Activated T-cell treated with anti-CD3 and anti-CD28 coated beads, Interleukin-2, amount 50 U/mL, for 24 hours (primary cell): Measurements from ENCODE around the gene PTH2R.
"Not testable (repeated sequence)": the region's sequence is repeated elsewhere in the genome, so short reads cannot be mapped to it uniquely, and the experiment has no call there.

Source experiments
- DNase-seq: peaks from one replicate; pipeline ENCODE4 v3.0.0-alpha.2; 2020
- H3K27ac Mint-ChIP-seq: 2 replicates; pipeline ENCODE4 v1.8.0; 2020; ENCODE audit warnings: mild to moderate bottlenecking, mixed read lengths
- H3K27me3 Mint-ChIP-seq: 2 replicates; pipeline ENCODE4 v1.8.0; 2020; ENCODE audit warnings: mixed read lengths
- H3K36me3 Mint-ChIP-seq: 2 replicates; pipeline ENCODE4 v1.8.0; 2020; ENCODE audit warnings: low read depth, mixed read lengths
- H3K4me1 Mint-ChIP-seq: 2 replicates; pipeline ENCODE4 v1.8.0; 2020; ENCODE audit warnings: low read depth, mixed read lengths
- H3K4me3 Mint-ChIP-seq: 2 replicates; pipeline ENCODE4 v1.8.0; 2020; ENCODE audit warnings: mild to moderate bottlenecking, moderate library complexity, mixed read lengths
- H3K9me3 Mint-ChIP-seq: 2 replicates; pipeline ENCODE4 v1.8.0; 2020; ENCODE audit warnings: mixed read lengths

PTH2R gene

DNA sequence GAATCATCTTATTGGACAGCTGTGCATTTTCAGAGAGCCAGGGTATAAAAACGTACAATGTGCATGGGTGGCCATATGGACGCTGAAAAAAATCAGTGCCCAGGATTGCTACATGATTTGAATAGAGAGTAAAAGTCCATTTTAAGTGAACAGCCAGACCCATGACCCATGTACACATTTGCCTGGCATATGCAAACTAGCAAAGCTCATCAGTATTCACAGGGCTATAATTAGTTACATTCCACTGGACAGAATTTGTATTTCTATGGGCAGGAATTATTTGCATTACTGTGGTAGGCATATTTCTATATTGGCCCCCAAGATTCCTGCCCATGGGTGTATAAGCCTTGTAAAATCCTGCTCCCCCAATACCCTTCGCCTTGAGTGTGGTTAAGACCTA is 78.8 kb downstream of the PTH2R start:
- no peaks in the 10 kb centered on the region for H3K27me3 Mint-ChIP-seq
- no peaks in the 10 kb centered on the region for H3K4me1 Mint-ChIP-seq
- H3K36me3 Mint-ChIP-seq = no peaks in the 10 kb centered on the region
- no peak overlapping the region for H3K27ac Mint-ChIP-seq
- no peak overlapping the region for H3K4me3 Mint-ChIP-seq
- peaks cover 7% of the 10 kb centered on the region for H3K9me3 Mint-ChIP-seq
- no peak for DNase-seq

DNA sequence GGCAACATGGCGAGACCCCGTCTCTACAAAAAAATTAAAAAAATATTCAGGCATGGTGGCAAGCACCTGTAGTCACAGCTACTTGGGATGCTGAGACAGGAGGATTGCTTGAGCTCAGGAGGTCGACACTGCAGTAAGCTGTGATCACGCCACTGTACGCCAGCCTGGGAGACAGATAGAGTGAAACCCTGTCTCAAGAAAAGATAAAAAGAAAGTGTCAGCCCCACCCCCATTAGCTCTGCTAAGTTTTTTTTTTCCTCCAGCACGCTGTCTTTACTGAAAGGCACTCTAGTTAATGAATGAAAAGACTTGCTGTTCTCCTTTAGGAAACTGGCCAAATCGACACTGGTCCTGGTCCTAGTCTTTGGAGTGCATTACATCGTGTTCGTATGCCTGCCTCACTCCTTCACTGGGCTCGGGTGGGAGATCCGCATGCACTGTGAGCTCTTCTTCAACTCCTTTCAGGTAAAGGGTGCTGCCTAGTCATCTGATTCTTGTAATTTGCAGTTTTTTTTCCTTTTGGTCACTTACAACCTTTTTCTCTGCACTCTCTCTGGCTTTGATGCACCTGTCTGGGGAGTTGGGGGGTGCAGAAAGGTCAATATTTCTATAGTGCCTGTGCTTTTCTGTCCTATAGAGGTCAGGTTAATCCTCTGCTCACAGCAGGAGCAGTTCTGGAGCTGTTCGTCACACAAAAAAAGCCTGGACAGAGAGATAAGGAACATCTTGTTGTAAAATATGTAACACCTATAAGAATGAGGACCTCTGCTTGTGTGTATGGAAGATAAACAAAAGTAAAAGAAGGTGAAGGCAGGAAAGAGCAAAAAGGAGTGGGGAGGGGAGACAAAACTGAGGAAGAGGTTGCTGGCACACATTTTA is 82.3 kb downstream of the PTH2R start:
- Mint-ChIP-seq H3K27ac (no peak overlapping the region), H3K4me3 (no peak overlapping the region), H3K9me3 (no peaks in the 10 kb centered on the region), H3K27me3 (no peaks in the 10 kb centered on the region), H3K36me3 (no peaks in the 10 kb centered on the region), H3K4me1 (no peaks in the 10 kb centered on the region)
- DNase-seq = no peak

GRCh38 chr2:208489687-208490086 is 83.1 kb downstream of the PTH2R start:
- DNase-seq = no peak
- H3K27me3 Mint-ChIP-seq = no peaks in the 10 kb centered on the region
- no peaks in the 10 kb centered on the region for H3K9me3 Mint-ChIP-seq
- H3K4me3 Mint-ChIP-seq = no peak overlapping the region
- no peaks in the 10 kb centered on the region for H3K36me3 Mint-ChIP-seq
- H3K4me1 Mint-ChIP-seq = no peaks in the 10 kb centered on the region
- H3K27ac Mint-ChIP-seq = no peak overlapping the region

- Mint-ChIP-seq H3K36me3 (no peaks in the 10 kb centered on the region), H3K27me3 (no peaks in the 10 kb centered on the region), H3K27ac (no peak overlapping the region), H3K4me3 (no peak overlapping the region), H3K4me1 (no peaks in the 10 kb centered on the region), H3K9me3 (no peaks in the 10 kb centered on the region)
- DNase-seq = no peak
Measured at GRCh38 chr2:208490492-208490891, 83.9 kb downstream of the PTH2R start.

- no peaks in the 10 kb centered on the region for H3K9me3 Mint-ChIP-seq
- H3K36me3 Mint-ChIP-seq = no peaks in the 10 kb centered on the region
- no peak overlapping the region for H3K4me3 Mint-ChIP-seq
Measured at GRCh38 chr2:208491641-208492040, 85.0 kb downstream of the PTH2R start.

GRCh38 chr2:208492069-208492468 is 85.5 kb downstream of the PTH2R start:
- no peaks in the 10 kb centered on the region for H3K36me3 Mint-ChIP-seq
- no peaks in the 10 kb centered on the region for H3K9me3 Mint-ChIP-seq
- no peak overlapping the region for H3K4me3 Mint-ChIP-seq
- no peak for DNase-seq
- no peaks in the 10 kb centered on the region for H3K4me1 Mint-ChIP-seq
- no peaks in the 10 kb centered on the region for H3K27me3 Mint-ChIP-seq
- H3K27ac Mint-ChIP-seq = no peak overlapping the region

More at GRCh38 chr2:208491641-208492040, 85.0 kb downstream of the PTH2R start:
- no peak overlapping the region for H3K27ac Mint-ChIP-seq
- no peaks in the 10 kb centered on the region for H3K27me3 Mint-ChIP-seq
- no peak for DNase-seq
- H3K4me1 Mint-ChIP-seq = no peaks in the 10 kb centered on the region

DNA sequence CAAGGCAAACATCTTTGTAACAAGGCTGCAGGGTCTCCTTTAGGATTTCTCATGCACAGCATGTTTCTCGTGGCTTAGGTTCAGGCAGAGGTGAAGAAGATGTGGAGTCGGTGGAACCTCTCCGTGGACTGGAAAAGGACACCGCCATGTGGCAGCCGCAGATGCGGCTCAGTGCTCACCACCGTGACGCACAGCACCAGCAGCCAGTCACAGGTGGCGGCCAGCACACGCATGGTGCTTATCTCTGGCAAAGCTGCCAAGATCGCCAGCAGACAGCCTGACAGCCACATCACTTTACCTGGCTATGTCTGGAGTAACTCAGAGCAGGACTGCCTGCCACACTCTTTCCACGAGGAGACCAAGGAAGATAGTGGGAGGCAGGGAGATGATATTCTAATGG is 86.6 kb downstream of the PTH2R start:
- DNase-seq = no peak
- H3K9me3 Mint-ChIP-seq = no peaks in the 10 kb centered on the region
- H3K27me3 Mint-ChIP-seq = no peaks in the 10 kb centered on the region
- H3K4me1 Mint-ChIP-seq = no peaks in the 10 kb centered on the region
- H3K4me3 Mint-ChIP-seq = no peak overlapping the region
- no peaks in the 10 kb centered on the region for H3K36me3 Mint-ChIP-seq
- no peak overlapping the region for H3K27ac Mint-ChIP-seq

- Mint-ChIP-seq H3K9me3 (no peaks in the 10 kb centered on the region), H3K27me3 (no peaks in the 10 kb centered on the region), H3K4me1 (no peaks in the 10 kb centered on the region), H3K4me3 (no peak overlapping the region), H3K36me3 (no peaks in the 10 kb centered on the region), H3K27ac (no peak overlapping the region)
- no peak for DNase-seq
Measured at GRCh38 chr2:208496129-208496528, 89.5 kb downstream of the PTH2R start.

GRCh38 chr2:208501206-208501605 is 94.6 kb downstream of the PTH2R start:
- Mint-ChIP-seq H3K27ac (no peak overlapping the region), H3K27me3 (no peaks in the 10 kb centered on the region), H3K36me3 (no peaks in the 10 kb centered on the region)

DNA sequence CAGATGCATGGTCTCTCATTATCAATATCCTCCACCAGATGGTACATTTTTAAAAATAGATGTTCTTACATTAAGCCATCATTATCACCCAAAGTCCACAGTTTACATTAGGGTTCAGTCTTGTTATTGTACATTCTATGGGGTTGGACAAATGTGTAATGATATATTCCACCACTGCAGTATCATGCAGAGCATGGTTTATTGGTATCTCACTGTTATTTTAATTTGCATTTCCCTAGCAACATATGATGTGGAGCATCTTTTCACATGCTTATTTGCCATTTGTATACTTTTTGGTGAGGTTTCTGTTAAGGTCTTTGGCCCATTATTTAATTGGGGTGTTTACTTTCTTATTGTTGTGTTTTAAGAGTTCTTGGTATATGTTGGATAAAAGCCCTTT is 95.7 kb downstream of the PTH2R start:
- H3K27ac Mint-ChIP-seq = no peak overlapping the region
- H3K4me3 Mint-ChIP-seq = no peak overlapping the region
- no peaks in the 10 kb centered on the region for H3K36me3 Mint-ChIP-seq
- no peaks in the 10 kb centered on the region for H3K4me1 Mint-ChIP-seq
- DNase-seq = no peak
- H3K9me3 Mint-ChIP-seq = peaks cover 8% of the 10 kb centered on the region
- H3K27me3 Mint-ChIP-seq = no peaks in the 10 kb centered on the region

More at GRCh38 chr2:208501206-208501605, 94.6 kb downstream of the PTH2R start:
- no peak for DNase-seq
- Mint-ChIP-seq H3K9me3 (no peaks in the 10 kb centered on the region), H3K4me1 (no peaks in the 10 kb centered on the region), H3K4me3 (no peak overlapping the region)

DNA sequence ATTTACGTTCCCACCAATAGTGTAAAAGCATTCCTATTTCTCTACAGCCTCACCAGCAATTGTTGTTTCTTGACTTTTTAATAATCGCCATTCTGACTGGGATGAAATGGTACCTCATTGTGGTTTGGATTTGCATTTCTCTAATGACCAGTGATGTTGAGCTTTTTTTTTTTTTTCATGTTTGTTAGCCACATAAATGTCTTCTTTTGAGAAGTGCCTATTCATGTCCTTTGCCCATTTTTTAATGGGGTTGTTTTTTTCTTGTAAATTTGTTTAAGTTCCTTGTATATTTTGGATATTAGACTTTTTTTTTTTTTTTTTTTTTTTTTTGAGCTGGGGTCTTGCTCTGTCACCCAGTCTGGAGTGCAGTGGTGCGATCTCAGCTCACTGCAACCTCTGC is 98.8 kb downstream of the PTH2R start:
- H3K36me3 Mint-ChIP-seq, H3K27ac Mint-ChIP-seq, H3K4me3 Mint-ChIP-seq, H3K27me3 Mint-ChIP-seq, H3K4me1 Mint-ChIP-seq, DNase-seq: not testable (repeated sequence)
- H3K9me3 Mint-ChIP-seq = peaks cover 10% of the 10 kb centered on the region

- H3K27ac Mint-ChIP-seq = no peak overlapping the region
Measured at GRCh38 chr2:208509586-208509985, 103.0 kb downstream of the PTH2R start.

GRCh38 chr2:208511016-208511415 is 104.4 kb downstream of the PTH2R start:
- peaks cover 23% of the 10 kb centered on the region for H3K9me3 Mint-ChIP-seq
- no peak for DNase-seq
- H3K4me1 Mint-ChIP-seq = no peaks in the 10 kb centered on the region
- no peaks in the 10 kb centered on the region for H3K27me3 Mint-ChIP-seq
- no peaks in the 10 kb centered on the region for H3K36me3 Mint-ChIP-seq
- no peak overlapping the region for H3K27ac Mint-ChIP-seq
- H3K4me3 Mint-ChIP-seq = no peak overlapping the region

More at GRCh38 chr2:208509586-208509985, 103.0 kb downstream of the PTH2R start:
- Mint-ChIP-seq H3K4me1 (no peaks in the 10 kb centered on the region), H3K4me3 (no peak overlapping the region), H3K9me3 (peaks cover 16% of the 10 kb centered on the region), H3K27me3 (no peaks in the 10 kb centered on the region), H3K36me3 (no peaks in the 10 kb centered on the region)
- DNase-seq = no peak

- no peaks in the 10 kb centered on the region for H3K36me3 Mint-ChIP-seq
- no peaks in the 10 kb centered on the region for H3K27me3 Mint-ChIP-seq
- H3K4me1 Mint-ChIP-seq = no peaks in the 10 kb centered on the region
- H3K4me3 Mint-ChIP-seq = no peak overlapping the region
- H3K9me3 Mint-ChIP-seq = peaks cover 20% of the 10 kb centered on the region
- H3K27ac Mint-ChIP-seq = no peak overlapping the region
- DNase-seq = no peak
Measured at GRCh38 chr2:208511573-208511972, 105.0 kb downstream of the PTH2R start.

- Mint-ChIP-seq H3K4me1 (no peaks in the 10 kb centered on the region), H3K27ac (no peak overlapping the region), H3K9me3 (peaks cover 14% of the 10 kb centered on the region), H3K4me3 (no peak overlapping the region), H3K36me3 (no peaks in the 10 kb centered on the region), H3K27me3 (no peaks in the 10 kb centered on the region)
- no peak for DNase-seq
Measured at GRCh38 chr2:208515099-208515498, 108.5 kb downstream of the PTH2R start.
